Left ventricle myocardium superior (tissue), 1 donor: Measurements from ENCODE around the gene AADACL4. TPM values are rescaled to one million over a fixed set of nuclear protein-coding genes. Genes with fewer than 3 reads are reported as not detected.

Source experiments
- total RNA-seq: library from RNA; stranded (reverse); fragmentation: NEBNext Ultra II Directional; extraction: Animal tissue kit (Norgen Biotek cat#: 25700); gene quantifications from one replicate; pipeline ENCODE4 v1.2.1, GENCODE V29; 2021
- donor health status: DM: no; HTN: yes; CAD: no; lungs with severe emphysema.

Gene AADACL4
- total RNA-seq, 1 donor from 2014 or later: not detected

Other genes with a start within 250 kb of the AADACL4 start
- 79.6 TPM for gene DHRS3, start 25.9 kb upstream of the AADACL4 start, total RNA-seq
- gene AADACL3, start 72.0 kb downstream of the AADACL4 start, total RNA-seq: not detected
- not detected for gene CFAP107, start 102.1 kb downstream of the AADACL4 start, total RNA-seq
- gene PRAMEF12, start 129.7 kb downstream of the AADACL4 start, total RNA-seq: not detected
- not detected for gene PRAMEF1, start 147.3 kb downstream of the AADACL4 start, total RNA-seq
- gene PRAMEF11, start 187.3 kb downstream of the AADACL4 start, total RNA-seq: not detected
- not detected for gene HNRNPCL1, start 204.6 kb downstream of the AADACL4 start, total RNA-seq
- gene PRAMEF2, start 213.0 kb downstream of the AADACL4 start, total RNA-seq: not detected
- gene PRAMEF4, start 242.1 kb downstream of the AADACL4 start, total RNA-seq: not detected